ENCODE results near the gene HECTD1. TPM values are rescaled to one million over a fixed set of nuclear protein-coding genes. Genes with fewer than 3 reads are reported as not detected.
"Not testable (repeated sequence)": the region's sequence is repeated elsewhere in the genome, so short reads cannot be mapped to it uniquely, and the experiment has no call there.

HECTD1 gene
- 239 and 354 TPM in 2 replicates for total RNA-seq

GRCh38 chr14:31207755-31208545, at the start of gene HECTD1:
Gene HECTD1 (minus strand): TSS chr14:31207793. CDS start chr14:31205936, 1,857 bp downstream.
- DNase-seq (ENCODE audit: low read depth), result peak; percentile 55

- DNase-seq (ENCODE audit: low read depth), result no peak
These were observed 49.6 kb upstream of the HECTD1 start for GRCh38 chr14:31257244-31257553.

GRCh38 chr14:31256534-31257243, 49.1 kb upstream of the HECTD1 start:
- no peak for DNase-seq (ENCODE audit: low read depth)

GRCh38 chr14:31255918-31256317, 48.3 kb upstream of the HECTD1 start:
- not testable (repeated sequence) for DNase-seq (ENCODE audit: low read depth)

GRCh38 chr14:31255286-31255685, 47.7 kb upstream of the HECTD1 start:
- no peak for DNase-seq (ENCODE audit: low read depth)

GRCh38 chr14:31253746-31254471, 46.3 kb upstream of the HECTD1 start:
- no peak for DNase-seq (ENCODE audit: low read depth)

GRCh38 chr14:31252865-31253264, 45.3 kb upstream of the HECTD1 start:
- DNase-seq (ENCODE audit: low read depth), result no peak

- DNase-seq (ENCODE audit: low read depth), result no peak
These were observed 43.7 kb upstream of the HECTD1 start for GRCh38 chr14:31251028-31251958.

GRCh38 chr14:31244626-31245025, 37.0 kb upstream of the HECTD1 start:
- DNase-seq (ENCODE audit: low read depth), result peak; percentile 64

GRCh38 chr14:31243860-31244259, 36.3 kb upstream of the HECTD1 start:
- DNase-seq (ENCODE audit: low read depth), result peak; percentile 84

- peak; percentile 24 for DNase-seq (ENCODE audit: low read depth)
These were observed 34.8 kb upstream of the HECTD1 start for GRCh38 chr14:31242161-31242940.

GRCh38 chr14:31241450-31242114, 34.0 kb upstream of the HECTD1 start:
- no peak for DNase-seq (ENCODE audit: low read depth)

GRCh38 chr14:31239741-31240140, 32.1 kb upstream of the HECTD1 start:
- DNase-seq (ENCODE audit: low read depth), result no peak

- no peak for DNase-seq (ENCODE audit: low read depth)
These were observed 27.9 kb upstream of the HECTD1 start for GRCh38 chr14:31235462-31235861.

- no peak for DNase-seq (ENCODE audit: low read depth)
These were observed 24.5 kb upstream of the HECTD1 start for GRCh38 chr14:31232081-31232480.

GRCh38 chr14:31231272-31231671, 23.7 kb upstream of the HECTD1 start:
- not testable (repeated sequence) for DNase-seq (ENCODE audit: low read depth)

- DNase-seq (ENCODE audit: low read depth), result no peak
These were observed 23.0 kb upstream of the HECTD1 start for GRCh38 chr14:31230573-31230958.

- peak; percentile 100 for DNase-seq (ENCODE audit: low read depth)
These were observed 22.3 kb upstream of the HECTD1 start for GRCh38 chr14:31229638-31230572.

GRCh38 chr14:31229009-31229408, 21.4 kb upstream of the HECTD1 start:
- peak; percentile 22 for DNase-seq (ENCODE audit: low read depth)
